DMS153 treated with DMSO at 0.1 percent for 48 hours (cell line): ENCODE data around the gene BCOR.

Source experiments
- DNase-seq: peaks from one replicate; lab custom pipeline; 2025; ENCODE audit not compliant: unreplicated experiment; lab: John Stamatoyannopoulos, UW

BCOR gene

GRCh38 chrX:40097504-40098263 is at the start of gene BCOR:
Gene BCOR, minus strand, starts transcription at chrX:40097958. Its CDS starts 20,029 bp downstream, at chrX:40077929.
- DNase-seq = no peak

- no peak for DNase-seq
Observed at GRCh38 chrX:40147126-40147952, 49.6 kb upstream of the BCOR start.

GRCh38 chrX:40146262-40147125 is 48.7 kb upstream of the BCOR start:
- no peak for DNase-seq

DNA sequence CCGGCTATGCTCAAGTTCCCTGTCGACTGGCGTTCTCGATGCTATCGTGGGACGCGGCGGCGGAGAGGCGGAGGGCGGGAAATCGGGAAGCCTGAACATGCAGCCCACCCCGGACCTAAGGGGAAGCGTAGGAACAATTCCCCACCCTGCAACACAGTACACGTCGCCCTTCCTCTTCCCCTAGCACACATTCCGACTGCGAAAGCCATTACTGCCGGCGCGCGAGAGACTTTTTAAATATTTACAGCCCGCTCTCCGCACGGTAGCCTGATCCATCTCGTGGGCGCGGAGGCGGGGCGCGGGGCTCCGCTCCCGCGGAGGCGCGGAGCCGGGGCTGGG is 48.1 kb upstream of the BCOR start:
- no peak for DNase-seq

- DNase-seq = no peak
Observed at GRCh38 chrX:40145001-40145922, 47.5 kb upstream of the BCOR start.

GRCh38 chrX:40144576-40144975 is 46.8 kb upstream of the BCOR start:
- no peak for DNase-seq

DNA sequence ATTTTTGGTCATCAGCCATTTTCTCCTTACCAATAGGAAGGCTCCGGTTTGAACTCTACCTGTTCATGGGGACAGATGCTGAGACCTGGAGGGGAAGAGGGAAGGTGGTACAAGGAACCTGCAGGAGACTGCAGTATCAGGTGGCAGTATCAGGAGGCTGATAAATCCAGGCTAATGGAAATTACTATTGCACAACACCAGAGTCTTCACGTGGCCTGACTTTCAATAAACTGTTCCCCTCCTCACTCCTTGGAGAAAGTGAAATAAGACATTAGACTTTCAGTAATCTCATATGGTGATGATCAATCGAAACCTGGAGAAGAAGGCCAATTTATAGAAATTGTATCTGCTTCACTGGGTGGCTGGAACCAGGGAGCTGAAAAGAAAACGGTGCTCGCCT is 46.2 kb upstream of the BCOR start:
- no peak for DNase-seq

DNA sequence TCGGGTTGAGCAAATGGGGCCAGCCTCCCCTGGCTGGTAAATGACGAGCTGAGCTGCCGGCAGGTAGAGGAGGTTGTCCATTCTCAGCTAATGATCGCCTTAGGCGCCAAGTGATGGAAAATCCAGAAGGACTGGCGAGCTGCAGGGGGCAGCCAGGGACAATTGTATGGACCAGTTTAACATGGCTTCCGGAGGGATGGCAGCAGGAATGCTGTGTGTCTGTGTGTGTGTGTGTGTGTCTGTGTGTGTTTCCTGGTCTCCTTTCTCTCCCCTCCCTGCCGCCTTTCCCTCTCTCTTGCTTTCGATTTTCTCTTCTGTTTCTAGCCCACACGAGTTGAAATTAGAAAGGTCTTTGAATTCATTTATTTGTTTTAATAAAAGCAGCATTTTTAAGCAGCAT is 45.2 kb upstream of the BCOR start:
- DNase-seq = no peak

GRCh38 chrX:40142417-40142816 is 44.7 kb upstream of the BCOR start:
- DNase-seq = no peak

- DNase-seq = no peak
Observed at GRCh38 chrX:40140706-40141499, 43.1 kb upstream of the BCOR start.

- DNase-seq = no peak
Observed at GRCh38 chrX:40132751-40133150, 35.0 kb upstream of the BCOR start.

GRCh38 chrX:40131654-40132337 is 34.0 kb upstream of the BCOR start:
- DNase-seq = no peak

GRCh38 chrX:40130207-40130606 is 32.4 kb upstream of the BCOR start:
- DNase-seq = no peak

- no peak for DNase-seq
Observed at GRCh38 chrX:40127052-40127451, 29.3 kb upstream of the BCOR start.

GRCh38 chrX:40122487-40122886 is 24.7 kb upstream of the BCOR start:
- DNase-seq = no peak

- DNase-seq = no peak
Observed at GRCh38 chrX:40121618-40122017, 23.9 kb upstream of the BCOR start.

- DNase-seq = no peak
Observed at GRCh38 chrX:40120838-40121580, 23.3 kb upstream of the BCOR start.

- DNase-seq = no peak
Observed at GRCh38 chrX:40117715-40118285, 20.0 kb upstream of the BCOR start.
